Mesodermal cell (in vitro differentiated cells): ENCODE results near the gene TP73.

Experiments
- H3K27ac ChIP-seq: 2 replicates; pipeline ENCODE4 v1.7.0; 2013; ENCODE audit warnings: mild to moderate bottlenecking, low read depth, low read length, moderate library complexity; ENCODE audit not compliant: severe bottlenecking
- H3K36me3 ChIP-seq: 2 replicates; pipeline ENCODE4 v1.7.1; 2013; ENCODE audit warnings: mild to moderate bottlenecking, low read length, moderate library complexity; ENCODE audit not compliant: control insufficient read depth, insufficient read depth
- H3K4me1 ChIP-seq: one replicate; pipeline ENCODE4 v1.7.1; 2013; ENCODE audit warnings: mild to moderate bottlenecking, low read length; ENCODE audit not compliant: insufficient read depth, control insufficient read depth, poor library complexity, severe bottlenecking
- H3K4me3 ChIP-seq: 2 replicates; pipeline ENCODE4 v1.7.0; 2013; ENCODE audit warnings: low read length, control low read depth, mild to moderate bottlenecking; ENCODE audit not compliant: insufficient read depth, poor library complexity, severe bottlenecking; ENCODE audit errors: extremely low read depth
- H3K9me3 ChIP-seq: 2 replicates; pipeline ENCODE4 v1.7.1; 2013; ENCODE audit warnings: mild to moderate bottlenecking, low read length, moderate library complexity; ENCODE audit not compliant: control insufficient read depth
- WGBS, 2 experiments: methylation state at CpG; one replicate each; pipeline ENCODE4 v1.1.5; 2013; ENCODE audit warnings: missing lambda C conversion rate in 2 of 2; ENCODE audit not compliant: insufficient coverage in 2 of 2; 5-methylcytosine and 5-hydroxymethylcytosine counted together

TP73 gene

DNA sequence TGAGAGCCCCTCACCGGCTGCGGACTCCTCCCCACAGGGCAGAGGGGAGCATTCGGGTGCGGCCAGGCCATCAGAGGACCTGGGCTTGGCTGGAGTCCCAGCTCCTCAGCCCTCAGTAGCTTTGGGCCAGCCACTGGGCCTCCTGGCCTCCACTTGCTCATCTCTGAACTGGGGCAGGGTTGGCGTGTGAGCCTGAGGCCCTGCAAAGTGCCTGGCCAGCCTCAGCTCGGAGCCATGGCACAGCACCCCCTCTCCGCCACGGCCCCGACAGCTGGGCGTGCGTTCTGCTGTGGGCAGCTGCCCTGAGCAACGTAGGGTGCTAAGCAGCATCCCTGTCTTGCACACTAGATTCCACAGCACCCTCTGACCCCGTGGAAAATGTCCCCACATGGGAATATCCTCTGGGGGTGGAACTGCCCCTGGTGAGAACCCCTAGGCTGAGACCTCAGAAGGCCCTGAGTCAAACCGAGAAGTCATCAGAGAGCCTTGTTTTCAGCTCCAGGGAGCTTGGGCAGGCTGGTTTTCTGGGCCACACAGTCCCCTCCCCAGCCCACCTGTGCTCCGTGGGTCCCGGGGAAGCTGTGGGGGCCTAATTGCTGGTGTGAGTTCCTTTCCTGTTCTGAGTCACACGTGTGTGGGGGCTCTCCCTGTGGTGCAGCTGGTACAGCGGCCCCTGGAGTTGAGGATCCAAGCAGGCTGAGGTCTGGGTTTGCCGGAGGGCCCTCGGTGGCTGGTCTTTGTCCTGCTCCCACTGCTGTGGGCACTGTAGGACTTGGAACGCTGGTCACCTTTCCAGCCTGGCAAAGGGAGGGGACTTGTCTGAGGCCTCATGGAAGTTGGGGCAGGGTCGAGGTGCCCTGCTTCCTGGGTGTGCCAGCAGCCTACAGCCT is 24.5 kb downstream of the TP73 start:
- 89 to 91% methylated on average over 21 to 22 of the region's 22 CpGs for WGBS, 2 experiments
- H3K4me3 ChIP-seq: no peak overlapping the region
- no peak overlapping the region for H3K27ac ChIP-seq
- peaks cover 2% of the 10 kb centered on the region for H3K4me1 ChIP-seq
- no peaks in the 10 kb centered on the region for H3K9me3 ChIP-seq
- no peaks in the 10 kb centered on the region for H3K36me3 ChIP-seq

DNA sequence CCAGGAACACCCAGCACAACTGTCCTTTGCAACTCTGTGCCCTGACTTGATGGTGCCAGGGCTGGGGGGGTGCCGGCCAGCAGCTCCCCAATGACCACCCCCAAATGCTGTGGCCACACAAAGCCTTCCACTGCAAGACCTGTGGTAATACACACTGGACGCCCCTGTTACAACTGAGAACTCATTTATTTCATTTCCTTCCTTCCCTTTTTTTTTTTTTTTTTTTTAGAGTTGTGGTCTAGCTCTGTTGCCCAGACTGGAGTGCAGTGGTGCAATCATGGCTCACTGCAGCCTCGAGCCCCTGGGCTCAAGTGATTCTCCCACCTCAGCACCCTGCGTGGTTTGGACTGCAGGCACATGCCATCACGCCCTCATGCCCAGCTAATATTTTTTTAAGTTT is 25.2 kb downstream of the TP73 start:
- no peaks in the 10 kb centered on the region for H3K9me3 ChIP-seq
- H3K27ac ChIP-seq: no peak overlapping the region
- WGBS, 2 experiments: 58 to 100% methylated on average over 3 of the region's 5 CpGs
- no peak overlapping the region for H3K4me3 ChIP-seq
- H3K4me1 ChIP-seq: no peaks in the 10 kb centered on the region
- no peaks in the 10 kb centered on the region for H3K36me3 ChIP-seq

DNA sequence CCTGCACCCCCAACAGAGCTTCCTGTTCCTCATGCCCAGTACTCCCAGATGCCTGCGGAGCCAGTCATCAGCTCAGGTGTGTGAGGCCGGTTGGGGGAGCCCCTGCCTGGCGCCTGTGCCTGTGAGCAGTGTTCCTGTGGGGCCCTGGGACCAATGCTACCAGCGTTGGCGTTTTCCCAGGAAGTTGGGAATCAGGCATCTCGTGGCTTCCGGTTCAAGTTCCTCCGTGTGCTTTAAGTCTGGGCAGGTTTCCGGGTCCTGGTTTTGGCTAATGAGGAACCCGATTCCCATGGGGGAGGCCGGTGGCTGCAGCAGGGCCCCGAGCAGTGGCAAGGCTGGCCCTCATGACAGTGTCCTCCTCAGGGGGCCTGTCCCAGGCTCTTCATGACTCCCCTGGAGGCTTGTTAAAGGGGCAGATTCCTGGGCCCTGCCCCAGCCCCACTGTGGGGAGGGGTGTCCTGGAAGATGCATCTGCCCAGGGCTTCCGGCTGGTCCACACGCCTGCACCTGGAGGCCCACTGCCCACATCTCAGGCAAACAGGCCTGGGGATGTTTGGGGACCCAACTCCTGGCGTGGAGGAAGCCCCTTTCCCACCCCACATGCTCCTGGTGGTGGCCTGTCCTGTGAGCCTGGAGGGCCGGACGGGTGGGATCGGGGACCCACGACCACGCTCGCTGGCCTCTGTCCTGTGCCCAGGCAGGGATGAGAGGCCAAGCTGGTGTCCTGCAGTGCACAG is 26.2 kb downstream of the TP73 start:
- H3K27ac ChIP-seq: no peak overlapping the region
- no peaks in the 10 kb centered on the region for H3K4me1 ChIP-seq
- no peaks in the 10 kb centered on the region for H3K36me3 ChIP-seq
- WGBS, 2 experiments: 82 to 85% methylated on average over 18 to 21 of the region's 21 CpGs
- H3K9me3 ChIP-seq: no peaks in the 10 kb centered on the region
- no peak overlapping the region for H3K4me3 ChIP-seq

DNA sequence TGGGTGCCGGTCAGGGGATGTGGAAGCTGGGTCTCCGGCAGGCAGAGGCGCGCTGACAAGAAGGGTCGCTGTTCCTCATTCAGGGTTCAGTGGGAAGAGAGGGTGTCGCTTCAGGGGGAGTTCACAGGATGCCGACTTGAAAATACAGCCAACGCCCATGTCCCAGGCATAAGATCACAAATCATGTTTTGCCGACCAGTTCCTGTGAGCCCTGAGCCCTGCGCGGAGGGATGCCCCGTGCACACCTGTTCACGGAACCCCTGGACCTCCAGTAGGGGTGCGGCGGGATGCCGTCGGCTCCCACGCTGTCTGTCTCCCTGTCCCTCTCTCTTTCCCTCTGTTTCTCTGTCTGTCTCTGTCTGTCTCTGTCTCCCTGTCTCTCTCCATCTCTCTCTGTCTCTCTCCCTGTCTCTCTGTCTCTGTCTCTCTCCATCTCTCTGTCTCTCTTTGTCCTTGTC is 26.8 kb downstream of the TP73 start:
- whole genome bisulfite sequencing, 2 experiments: 90% methylated on average over 17 to 18 of the region's 18 CpGs
- Histone ChIP-seq H3K27ac (no peak overlapping the region), H3K9me3 (no peaks in the 10 kb centered on the region), H3K36me3 (no peaks in the 10 kb centered on the region), H3K4me3 (no peak overlapping the region), H3K4me1 (no peaks in the 10 kb centered on the region)

DNA sequence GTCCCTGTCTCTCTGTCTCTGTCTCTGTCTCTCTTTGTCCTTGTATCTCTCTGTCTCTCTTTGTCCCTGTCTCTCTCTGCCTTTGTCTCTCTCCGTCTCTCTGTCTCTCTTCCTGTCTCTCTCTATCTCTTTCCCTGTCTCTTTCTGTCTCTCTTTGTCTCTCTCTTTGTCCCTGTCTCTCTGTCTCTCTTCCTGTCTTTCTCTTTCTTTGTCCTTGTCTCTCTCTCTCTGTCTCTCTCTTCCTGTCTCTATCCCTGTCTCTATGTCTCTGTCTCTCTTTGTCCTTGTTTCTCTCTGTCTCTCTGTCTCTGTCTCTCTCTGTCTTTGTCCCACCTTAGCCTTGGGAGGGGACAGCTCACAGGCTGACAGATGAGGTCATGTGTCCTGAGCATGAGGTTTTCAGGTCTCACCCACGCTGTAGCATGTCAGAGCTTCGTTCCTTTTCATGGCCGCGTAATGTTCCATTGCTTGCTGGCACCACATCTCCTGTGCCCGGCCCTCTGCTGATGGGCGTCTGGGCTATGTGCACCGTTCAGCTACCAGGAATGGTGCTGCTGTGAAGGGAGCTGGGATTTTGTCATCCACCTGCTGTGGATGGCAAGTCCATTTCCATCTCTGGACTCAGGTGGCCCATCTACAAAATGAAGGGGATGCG is 27.6 kb downstream of the TP73 start:
- WGBS, 2 experiments: 91% methylated on average over 9 of the region's 9 CpGs
- no peaks in the 10 kb centered on the region for H3K9me3 ChIP-seq
- no peak overlapping the region for H3K4me3 ChIP-seq
- no peak overlapping the region for H3K27ac ChIP-seq
- no peaks in the 10 kb centered on the region for H3K4me1 ChIP-seq
- no peaks in the 10 kb centered on the region for H3K36me3 ChIP-seq

DNA sequence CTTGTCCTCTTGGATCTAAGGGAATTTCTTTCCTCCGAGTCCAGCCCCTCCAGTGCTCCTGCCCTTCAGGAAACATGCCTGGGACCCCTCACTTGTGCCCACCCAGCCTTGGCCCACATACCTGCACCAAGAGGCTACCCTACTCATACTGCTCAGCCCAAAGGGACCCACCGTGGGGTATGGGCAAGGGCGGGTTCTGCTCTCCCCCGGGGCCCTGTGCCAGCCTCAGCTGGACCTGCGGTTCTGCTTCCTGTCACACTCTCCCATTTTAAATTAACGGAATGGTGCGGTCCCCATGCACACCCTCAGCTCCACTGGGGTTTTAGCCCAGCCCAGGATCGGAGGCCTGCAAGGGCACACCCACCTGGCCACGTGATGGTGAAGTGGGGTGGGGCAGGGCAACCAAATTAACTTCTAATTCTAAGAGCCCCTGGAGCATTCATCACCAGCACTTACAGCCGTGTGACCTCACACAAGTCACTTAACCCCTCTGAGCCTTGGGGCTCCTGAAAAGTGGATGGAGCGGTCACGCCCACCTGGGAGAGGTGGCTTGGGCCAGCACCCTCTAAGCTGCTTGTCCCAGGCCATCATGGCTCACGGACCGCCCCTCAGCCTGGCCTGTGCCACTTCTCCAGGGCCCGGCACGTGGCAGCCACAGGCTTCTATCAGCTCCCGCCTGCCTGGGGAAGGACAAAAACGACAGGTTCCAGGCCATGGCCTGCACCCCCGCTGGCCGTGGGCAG is 28.3 kb downstream of the TP73 start:
- H3K36me3 ChIP-seq: no peaks in the 10 kb centered on the region
- no peak overlapping the region for H3K4me3 ChIP-seq
- 90 to 91% methylated on average over 15 to 18 of the region's 20 CpGs for WGBS, 2 experiments
- H3K4me1 ChIP-seq: no peaks in the 10 kb centered on the region
- H3K27ac ChIP-seq: no peak overlapping the region
- H3K9me3 ChIP-seq: no peaks in the 10 kb centered on the region

DNA sequence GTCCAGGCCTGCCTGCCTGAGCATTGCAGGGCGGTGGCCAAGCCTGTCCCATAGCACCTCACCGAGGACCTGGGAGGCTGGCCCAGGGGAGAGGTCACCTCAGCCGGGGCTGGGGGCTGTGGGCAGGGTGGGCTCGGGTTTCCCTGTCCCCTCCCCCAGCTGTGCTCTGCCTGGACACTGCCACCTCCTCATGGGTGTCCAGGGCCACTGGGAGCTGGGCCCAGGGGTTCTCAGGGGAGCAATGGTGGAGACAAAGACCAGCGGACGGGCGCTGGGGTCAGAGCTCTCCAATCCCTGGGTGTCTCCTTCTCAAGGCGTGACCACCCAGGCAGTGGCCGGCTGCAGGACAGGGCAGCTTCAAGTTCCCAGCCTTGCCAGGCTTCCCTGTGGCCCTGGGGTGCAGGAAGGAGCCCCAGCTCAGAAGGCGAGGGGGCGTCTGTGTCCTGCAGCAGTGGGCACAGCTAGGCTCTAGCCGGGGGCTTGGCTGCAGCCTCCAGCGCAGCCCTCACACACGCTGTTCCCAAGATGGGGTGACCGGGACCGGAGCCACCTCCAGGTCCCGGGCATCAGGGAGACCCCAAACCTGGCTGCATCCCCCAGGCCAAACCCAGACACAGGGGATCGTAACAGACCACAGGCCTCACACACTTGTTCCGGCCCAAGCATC is 29.0 kb downstream of the TP73 start:
- no peaks in the 10 kb centered on the region for H3K36me3 ChIP-seq
- no peaks in the 10 kb centered on the region for H3K9me3 ChIP-seq
- H3K27ac ChIP-seq: no peak overlapping the region
- no peaks in the 10 kb centered on the region for H3K4me1 ChIP-seq
- 91 to 92% methylated on average over 16 to 18 of the region's 19 CpGs for WGBS, 2 experiments
- no peak overlapping the region for H3K4me3 ChIP-seq

DNA sequence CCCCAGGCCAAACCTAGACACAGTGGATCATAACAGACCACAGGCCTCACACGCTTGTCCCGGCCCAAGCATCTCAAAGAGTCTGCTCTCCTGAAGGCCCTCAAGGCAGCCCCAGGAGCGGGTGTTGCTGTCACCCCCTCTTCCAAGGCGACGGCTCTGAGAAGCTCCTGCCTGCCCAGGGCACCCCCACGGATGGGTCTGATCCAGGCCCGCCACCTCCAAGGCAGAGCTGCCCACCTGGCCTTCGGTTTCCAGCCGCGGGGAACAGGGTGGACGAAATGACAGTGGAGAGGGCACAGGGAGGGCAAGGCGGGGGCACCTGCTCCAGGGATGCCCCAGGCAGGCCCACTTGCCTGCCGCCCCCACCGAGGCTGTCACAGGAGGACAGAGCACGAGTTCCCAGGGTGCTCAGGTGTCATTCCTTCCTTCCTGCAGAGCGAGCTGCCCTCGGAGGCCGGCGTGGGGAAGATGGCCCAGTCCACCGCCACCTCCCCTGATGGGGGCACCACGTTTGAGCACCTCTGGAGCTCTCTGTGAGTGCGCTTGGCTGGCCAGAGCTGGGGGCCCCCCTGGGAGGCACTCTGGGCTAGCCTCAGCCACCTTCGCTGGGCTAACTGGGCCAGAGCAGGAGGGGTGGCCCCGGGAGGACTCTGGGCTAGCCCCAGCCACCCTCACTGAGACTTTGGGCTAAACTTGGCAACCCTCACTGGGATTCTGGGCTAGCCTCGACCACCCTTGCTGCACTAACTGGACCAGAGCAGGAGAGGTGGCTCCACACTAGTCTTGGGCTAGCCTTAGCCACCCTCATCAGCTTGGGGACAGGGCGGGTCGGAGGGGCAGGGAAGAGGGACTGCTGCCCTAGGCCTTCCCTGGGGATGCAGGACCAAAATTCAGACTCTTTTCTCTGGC is 29.8 kb downstream of the TP73 start:
- WGBS, 2 experiments: 85 to 86% methylated on average over 21 to 25 of the region's 27 CpGs
- Histone ChIP-seq H3K4me1 (no peaks in the 10 kb centered on the region), H3K4me3 (no peak overlapping the region)

DNA sequence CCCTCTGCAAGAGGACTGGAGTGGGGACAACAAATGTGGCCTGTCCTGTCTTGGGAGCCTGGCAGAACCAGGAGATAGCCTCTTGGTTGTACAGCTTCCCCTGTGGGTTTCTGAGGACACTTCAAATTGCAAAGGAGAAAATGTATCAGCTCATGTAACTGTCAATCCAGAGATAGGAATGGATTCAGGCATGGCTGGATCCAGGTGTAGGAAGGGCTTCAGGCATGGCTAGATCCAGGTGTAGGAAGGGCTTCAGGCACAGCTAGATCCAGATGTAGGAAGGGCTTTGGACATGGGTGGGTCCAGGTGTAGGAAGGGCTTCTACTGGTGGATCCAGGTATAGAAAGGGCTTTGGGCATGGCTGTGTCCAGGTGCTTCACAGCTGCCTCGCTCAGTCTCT is 30.9 kb downstream of the TP73 start:
- peaks cover 4% of the 10 kb centered on the region for H3K4me1 ChIP-seq
- no peaks in the 10 kb centered on the region for H3K36me3 ChIP-seq
- H3K4me3 ChIP-seq: no peak overlapping the region
- H3K27ac ChIP-seq: no peak overlapping the region
- no peaks in the 10 kb centered on the region for H3K9me3 ChIP-seq
- 86% methylated on average over 1 of the region's 1 CpG for WGBS, 2 experiments

More for the DNA sequence above, 29.8 kb downstream of the TP73 start:
- Histone ChIP-seq H3K9me3 (no peaks in the 10 kb centered on the region), H3K36me3 (no peaks in the 10 kb centered on the region), H3K27ac (no peak overlapping the region)
